ENCODE measurements around the gene SOHLH1.

The SOHLH1 gene

GRCh38 chr9:135662758-135663450, 36.4 kb downstream of the SOHLH1 start, which contains the start of gene LCN9:
Gene LCN9 (plus strand): TSS chr9:135663309. CDS start chr9:135663322, 13 bp downstream.
- TF ChIP-seq CTCF (conservative IDR thresholded peaks at IDR 0.05), result no peak
- no peak within 1 kb of the TSS for H3K27ac ChIP-seq

- TF ChIP-seq CTCF (conservative IDR thresholded peaks at IDR 0.05), result no peak
- no peak overlapping the region for H3K27ac ChIP-seq
Observed at GRCh38 chr9:135661816-135662560, 37.3 kb downstream of the SOHLH1 start.

GRCh38 chr9:135660407-135660806, 38.9 kb downstream of the SOHLH1 start:
- H3K27ac ChIP-seq, result no peak overlapping the region
- TF ChIP-seq CTCF (conservative IDR thresholded peaks at IDR 0.05), result no peak

- TF ChIP-seq CTCF (conservative IDR thresholded peaks at IDR 0.05), result no peak
- H3K27ac ChIP-seq, result no peak overlapping the region
Observed at GRCh38 chr9:135659252-135659651, 40.0 kb downstream of the SOHLH1 start.

GRCh38 chr9:135657416-135657815, 41.9 kb downstream of the SOHLH1 start:
- no peak overlapping the region for H3K27ac ChIP-seq
- no peak for TF ChIP-seq CTCF (conservative IDR thresholded peaks at IDR 0.05)

- no peak for TF ChIP-seq CTCF (conservative IDR thresholded peaks at IDR 0.05)
- H3K27ac ChIP-seq, result no peak overlapping the region
Observed at GRCh38 chr9:135655317-135655716, 44.0 kb downstream of the SOHLH1 start.

- H3K27ac ChIP-seq, result no peak overlapping the region
- no peak for TF ChIP-seq CTCF (conservative IDR thresholded peaks at IDR 0.05)
Observed at GRCh38 chr9:135650408-135650807, 48.9 kb downstream of the SOHLH1 start.
